Measurements from ENCODE around the gene PGR.

Gene PGR
- total RNA-seq = 0 to 0.27 (median 0.06) reads per million in 4 donors

DNA sequence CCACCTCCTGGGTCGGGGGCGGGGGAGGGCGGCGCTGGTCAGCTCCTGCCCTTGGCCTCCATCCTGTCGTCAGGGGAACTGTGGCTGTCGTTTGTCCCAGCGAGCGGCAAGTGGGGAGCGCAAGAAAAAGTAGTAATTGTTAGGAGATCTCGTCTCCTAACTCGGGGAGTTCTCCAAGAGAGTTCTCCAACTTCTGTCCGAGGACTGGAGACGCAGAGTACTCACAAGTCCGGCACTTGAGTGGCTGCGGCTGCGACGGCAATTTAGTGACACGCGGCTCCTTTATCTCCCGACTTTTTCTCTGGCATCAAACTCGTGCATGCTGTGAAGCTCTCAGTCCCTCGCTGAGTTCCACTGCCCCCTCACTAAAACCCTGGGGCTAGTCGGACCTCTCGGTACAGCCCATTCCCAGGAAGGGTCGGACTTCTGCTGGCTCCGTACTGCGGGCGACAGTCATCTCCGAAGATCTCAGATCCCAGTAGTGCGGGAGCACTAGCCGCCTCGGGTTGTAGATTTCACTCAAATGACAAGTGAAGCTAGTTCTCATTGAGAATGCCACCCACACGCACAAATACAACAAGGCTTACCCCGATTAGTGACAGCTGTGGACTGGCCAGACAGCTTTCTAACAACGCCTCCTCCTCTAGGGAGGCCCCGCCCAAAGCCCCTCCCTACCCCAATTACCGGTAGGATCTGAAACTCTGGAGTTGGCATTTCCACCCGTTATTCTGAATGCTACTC, at the start of gene PGR:
PGR (minus strand) TSS at position 611 of the 741 bp plus-strand sequence. CDS start 743 bp downstream, outside the sequence.
- no peak for DNase-seq

GRCh38 chr11:101176381-101176780, 46.8 kb upstream of the PGR start:
- DNase-seq = no peak

DNA sequence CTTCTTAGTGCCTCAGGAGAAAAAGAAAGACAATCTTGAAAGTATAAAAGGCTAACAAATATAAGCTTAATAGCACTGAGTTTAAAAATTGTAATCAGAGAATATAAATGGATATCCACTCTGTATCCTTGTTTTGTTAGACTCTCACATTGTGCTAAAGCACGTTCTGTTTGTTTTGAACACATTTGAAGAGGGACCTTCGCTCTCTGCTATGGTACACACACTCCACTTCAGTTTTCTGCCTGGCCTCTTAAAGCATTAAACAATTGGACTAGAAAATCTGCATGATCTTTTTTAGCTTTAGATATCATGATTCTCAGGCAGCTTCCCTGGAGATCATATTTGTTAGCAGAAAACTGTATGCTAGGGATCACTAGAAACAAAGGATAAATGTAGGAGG, 40.3 kb upstream of the PGR start:
- DNase-seq = no peak

GRCh38 chr11:101166038-101166437, 36.4 kb upstream of the PGR start:
- DNase-seq = no peak

DNA sequence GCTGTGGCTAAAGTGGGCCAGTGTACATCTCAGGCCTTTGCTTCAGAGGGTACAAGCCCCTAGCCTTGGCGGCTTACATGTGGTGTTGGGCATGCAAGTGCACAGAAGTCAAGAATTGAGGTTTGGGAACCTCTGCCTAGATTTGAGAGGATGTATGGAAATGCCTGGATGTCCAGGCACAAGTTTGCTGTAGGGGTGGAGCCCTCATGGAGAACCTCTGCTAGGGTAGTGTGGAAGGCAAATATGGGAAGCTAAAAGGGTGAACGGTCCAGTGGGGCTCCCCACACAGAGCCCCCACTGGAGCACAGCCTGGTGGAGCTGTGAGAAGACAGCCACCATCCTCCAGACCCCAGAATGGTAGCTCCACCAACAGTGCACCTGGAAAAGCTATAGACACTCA, 28.5 kb upstream of the PGR start:
- no peak for DNase-seq

- no peak for DNase-seq
These were observed 8.8 kb upstream of the PGR start for GRCh38 chr11:101138245-101138930.

DNA sequence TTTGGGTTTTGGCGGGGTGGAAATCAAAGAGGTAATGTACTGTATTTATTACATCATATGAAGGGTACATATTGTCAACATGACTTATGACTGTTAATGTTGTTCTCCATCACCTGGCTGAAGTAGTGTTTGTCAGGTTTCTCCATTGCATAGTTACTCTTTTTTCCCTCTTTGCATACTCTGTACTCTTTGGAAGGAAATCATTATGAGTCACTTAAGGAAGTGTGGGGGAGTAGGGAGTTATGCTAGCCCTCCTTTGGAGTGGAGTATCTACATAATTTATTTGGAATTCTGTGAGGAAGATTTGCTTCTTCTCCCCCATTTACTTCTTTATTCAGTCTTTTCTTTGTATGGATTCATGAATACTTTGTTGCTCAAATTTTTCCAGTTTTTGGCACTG, 3.6 kb upstream of the PGR start:
- DNase-seq = no peak

DNA sequence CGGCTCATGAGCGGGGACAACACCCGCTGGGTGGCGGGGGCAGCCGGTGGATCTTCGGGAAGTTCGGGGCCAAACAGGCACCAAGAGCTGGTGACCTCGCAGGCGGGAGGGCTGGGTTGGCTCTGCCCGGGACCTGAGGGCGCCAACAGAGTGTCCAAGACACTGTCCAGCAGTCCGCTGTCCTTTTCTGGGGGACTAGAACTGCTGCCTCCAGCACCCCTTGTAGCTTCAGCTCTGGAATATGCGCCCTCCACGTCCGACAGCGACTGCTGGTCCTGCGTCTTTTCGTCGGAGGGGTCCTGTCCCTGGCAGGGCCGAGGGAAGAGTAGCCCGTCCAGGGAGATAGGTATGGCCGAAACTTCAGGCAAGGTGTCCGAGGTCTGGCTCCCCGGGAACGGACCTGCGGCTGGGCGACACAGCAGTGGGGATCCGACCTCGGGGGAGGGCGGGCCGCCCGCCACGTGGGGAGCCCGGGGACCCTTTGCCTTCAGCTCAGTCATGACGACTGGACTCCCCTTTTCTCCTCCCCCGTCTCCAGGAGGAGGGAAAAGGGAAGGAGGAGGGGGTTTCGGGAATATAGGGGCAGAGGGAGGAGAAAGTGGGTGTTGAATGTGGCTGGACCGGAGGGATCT, 926 bp downstream of the PGR start:
- no peak for DNase-seq

DNA sequence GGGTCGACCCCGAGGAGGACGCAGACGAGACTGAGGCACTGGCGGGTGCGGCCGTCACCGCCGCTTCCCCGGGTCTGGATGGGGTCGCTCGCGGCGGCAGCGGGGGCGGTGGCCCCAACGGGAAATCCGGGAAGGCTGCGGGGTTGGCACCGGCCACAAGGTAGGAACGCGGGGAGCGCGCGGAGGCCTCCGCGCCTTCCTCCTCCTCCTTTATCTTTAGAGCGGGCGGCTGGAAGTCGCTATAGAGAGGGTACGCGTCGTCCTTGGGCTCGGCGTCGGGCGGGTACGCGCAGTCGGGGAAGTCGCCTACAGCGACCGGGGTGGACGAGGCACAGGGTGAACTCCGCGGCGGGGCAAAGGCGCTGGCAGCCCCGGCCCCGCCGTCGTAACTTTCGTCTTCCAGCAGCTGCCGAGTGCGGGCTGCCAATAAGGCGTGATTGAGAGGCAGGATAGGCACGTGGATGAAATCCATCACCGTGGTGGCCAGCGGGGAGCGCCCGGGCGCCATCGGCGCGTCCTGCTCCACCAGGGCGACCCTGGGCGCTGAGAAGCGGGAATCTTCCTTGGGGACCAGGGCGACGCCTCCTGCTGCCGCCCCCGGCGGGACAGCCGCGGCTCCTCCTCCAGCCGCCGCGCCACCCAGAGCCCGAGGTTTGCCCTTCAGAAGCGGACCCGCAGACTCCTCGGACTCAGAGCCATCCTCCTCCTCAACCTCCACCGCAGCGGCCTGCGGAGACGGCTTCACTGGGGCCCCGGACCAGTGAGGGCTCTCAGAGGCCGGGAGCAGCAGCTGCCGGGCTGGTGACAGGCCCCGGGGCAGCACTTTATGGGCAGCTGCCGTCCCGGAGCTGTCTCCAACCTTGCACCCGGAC, 1.7 kb downstream of the PGR start:
- no peak for DNase-seq

DNA sequence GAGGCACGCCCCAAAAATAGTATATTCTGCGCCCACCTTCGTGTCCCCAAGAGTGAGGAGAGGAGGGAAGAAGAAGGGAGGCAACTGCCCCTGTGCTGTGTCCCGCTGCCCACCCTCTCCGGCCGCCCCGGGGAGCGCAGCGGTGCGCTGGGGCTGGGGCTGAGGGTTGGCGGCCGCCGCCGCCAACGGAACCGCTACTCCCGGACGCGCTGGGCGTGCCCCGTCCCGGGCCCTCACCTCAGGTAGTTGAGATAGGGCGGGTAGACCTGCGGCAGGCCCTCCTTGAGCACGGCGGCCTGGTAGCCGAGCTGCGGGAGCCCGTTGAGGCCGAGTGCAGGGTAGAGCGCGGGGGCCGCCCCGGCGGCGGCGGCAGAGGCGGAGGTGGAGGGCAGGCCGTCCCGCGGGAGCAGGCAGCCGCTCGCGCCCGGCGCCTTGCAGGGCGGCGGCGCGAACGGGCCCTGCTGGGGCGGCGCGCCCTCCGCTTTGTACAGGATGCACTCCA, 2.4 kb downstream of the PGR start:
- DNase-seq = no peak

- no peak for DNase-seq
These were observed 2.9 kb downstream of the PGR start for GRCh38 chr11:101126551-101127196.

- DNase-seq = no peak
These were observed 13.9 kb downstream of the PGR start for GRCh38 chr11:101115671-101116160.

DNA sequence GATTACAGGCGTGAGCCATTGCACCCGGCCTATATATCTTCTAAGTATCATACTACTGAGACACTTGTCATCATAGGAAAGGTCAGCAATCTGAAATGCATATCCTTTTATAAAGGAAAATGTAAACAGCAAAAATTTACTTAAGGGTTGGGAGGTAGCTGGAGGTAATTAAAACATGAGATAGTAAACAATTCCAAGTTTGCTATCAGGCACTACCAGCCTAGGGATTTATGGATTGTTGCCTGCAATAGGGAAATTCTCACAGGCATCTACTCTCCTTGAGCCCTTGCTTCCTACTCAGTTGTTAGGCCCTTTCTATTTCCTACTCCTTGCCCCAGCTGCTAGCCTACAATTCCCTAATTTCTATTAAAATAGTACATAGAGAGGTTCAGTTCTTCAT, 16.1 kb downstream of the PGR start:
- DNase-seq = no peak

- no peak for DNase-seq
These were observed 24.9 kb downstream of the PGR start for GRCh38 chr11:101104716-101105115.

- DNase-seq = no peak
These were observed 26.2 kb downstream of the PGR start for GRCh38 chr11:101103433-101103832.

GRCh38 chr11:101100601-101101000, 29.0 kb downstream of the PGR start:
- DNase-seq = no peak

DNA sequence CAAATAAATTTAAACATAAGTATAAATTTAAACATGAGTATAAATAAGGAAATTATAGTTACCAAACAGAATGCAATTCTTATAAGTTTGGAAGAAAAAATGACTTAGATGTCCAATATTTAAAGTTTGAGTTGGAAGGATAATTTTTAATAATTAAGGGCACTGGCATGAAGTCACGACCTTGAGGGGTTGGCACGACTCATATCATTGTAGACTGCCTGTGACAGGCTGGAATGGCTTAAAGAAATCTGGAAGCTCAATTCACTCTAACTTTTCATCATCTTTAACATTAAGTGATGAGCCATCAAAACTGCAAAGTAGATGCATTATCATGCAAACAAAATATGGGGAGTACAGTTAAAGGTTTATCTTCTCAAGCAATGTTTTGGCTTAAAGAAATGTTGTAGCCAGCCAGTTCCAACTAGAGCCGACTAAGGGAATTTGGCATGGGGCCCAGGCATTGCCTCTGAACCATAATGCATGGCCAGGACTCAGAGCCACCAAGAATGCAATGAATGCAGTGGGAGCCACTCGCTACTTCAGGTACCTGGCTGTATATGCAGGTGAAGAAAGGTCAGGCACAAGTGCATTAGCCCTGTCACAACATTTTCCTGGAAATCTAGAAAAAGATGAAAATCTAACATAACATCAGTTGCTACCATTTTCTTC, 33.4 kb downstream of the PGR start:
- no peak for DNase-seq

DNA sequence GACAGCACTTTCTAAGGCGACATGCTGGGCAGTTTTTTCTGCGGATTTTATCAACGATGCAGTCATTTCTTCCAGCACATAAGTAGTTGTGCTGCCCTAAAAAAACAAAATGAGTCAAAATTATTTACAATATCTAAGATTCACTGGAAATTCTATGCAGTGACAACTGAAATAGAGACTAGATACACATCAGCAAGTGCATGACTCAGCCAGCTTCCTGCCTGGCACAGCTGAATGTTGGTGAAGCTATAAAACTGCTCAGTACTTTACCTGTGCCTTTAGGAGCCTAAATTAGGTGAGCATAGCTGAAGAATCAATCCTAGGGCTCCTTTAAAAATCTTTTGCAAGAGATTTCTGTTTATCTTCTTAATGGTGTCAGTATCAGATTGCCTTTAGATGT, 37.8 kb downstream of the PGR start:
- DNase-seq = no peak

- DNase-seq = no peak
These were observed 38.8 kb downstream of the PGR start for GRCh38 chr11:101090679-101091270.

DNA sequence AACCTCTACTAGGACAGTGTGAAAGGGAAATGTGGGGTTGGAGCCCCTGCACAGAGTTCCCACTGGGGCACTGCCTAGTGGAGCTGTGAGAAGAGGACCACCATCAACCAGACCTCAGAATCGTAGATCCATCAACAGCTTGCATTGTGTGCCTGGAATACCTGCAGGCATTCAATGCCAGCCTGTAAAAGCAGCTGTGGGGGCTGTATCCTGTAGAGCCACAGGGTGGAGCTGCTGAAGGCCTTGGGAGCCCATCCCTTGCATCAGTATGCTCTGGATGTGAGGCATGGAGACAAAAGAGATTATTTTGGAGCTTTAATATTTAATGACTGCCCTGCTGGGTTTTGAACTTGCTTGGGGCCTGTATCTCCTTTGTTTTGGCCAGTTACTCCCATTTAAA, 46.3 kb downstream of the PGR start:
- no peak for DNase-seq

DNA sequence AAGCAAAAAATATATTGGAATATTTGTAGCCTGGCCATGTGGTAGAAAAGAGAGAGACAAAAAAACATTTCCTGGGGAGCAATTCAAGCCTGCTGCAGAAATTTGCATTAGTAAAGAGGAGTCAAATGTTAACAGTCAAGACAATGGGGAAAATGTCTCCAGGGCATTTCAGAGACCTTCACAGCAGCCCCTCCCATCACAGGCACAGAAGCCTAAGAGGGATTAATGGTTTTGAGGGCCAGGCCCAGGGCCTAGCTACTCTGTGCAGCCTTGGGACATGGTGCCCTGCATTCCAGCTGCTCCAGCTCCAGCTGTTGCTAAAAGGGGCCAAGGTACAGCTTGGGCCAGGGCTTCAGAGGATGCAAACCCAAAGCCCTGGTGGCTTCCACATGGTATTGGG, 46.8 kb downstream of the PGR start:
- DNase-seq = no peak

Measured in T-helper 1 cell (primary cell).